ENCODE measurements around the gene PRELID2.
"Not testable (repeated sequence)": the region's sequence is repeated elsewhere in the genome, so short reads cannot be mapped to it uniquely, and the experiment has no call there.

PRELID2 gene

DNA sequence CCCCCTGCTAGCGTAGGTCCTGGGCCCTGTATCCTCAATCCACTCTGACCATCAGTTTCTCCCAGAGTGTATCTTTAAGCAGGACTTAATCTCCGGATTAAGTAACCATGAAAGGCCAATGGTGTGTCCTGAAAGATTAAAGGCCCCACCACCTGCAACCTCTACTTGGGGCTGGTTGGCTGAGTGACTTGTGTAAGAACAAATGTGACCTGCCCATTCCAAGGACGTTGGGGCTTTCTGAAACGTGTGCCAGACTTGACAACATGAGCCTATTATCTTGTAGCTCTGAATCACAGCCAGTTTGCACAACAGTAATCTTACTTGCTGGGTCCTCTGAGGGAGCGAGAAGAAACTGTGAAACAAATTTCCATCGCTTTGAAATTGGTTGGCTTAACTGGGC lies 3.1 kb upstream of the PRELID2 start:
- no peak for ATAC-seq

DNA sequence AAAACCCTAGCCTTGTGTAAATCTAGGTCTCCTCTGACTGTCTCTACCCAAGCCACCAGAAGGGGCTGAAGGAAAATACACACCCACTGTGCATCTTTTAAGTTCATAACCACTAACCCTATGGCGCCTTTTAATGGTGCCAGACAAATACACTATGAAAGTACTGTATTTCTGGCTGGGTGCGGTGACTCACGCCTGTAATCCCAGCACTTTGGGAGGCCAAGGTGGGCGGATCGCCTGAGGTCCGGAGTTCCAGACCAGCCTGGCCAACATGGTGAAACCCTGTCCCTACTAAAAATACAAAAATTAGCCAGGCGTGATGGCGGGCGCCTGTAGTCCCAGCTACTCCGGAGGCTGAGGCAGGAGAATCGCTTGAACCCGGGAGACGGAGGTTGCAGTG lies 1.1 kb upstream of the PRELID2 start:
- not testable (repeated sequence) for ATAC-seq

DNA sequence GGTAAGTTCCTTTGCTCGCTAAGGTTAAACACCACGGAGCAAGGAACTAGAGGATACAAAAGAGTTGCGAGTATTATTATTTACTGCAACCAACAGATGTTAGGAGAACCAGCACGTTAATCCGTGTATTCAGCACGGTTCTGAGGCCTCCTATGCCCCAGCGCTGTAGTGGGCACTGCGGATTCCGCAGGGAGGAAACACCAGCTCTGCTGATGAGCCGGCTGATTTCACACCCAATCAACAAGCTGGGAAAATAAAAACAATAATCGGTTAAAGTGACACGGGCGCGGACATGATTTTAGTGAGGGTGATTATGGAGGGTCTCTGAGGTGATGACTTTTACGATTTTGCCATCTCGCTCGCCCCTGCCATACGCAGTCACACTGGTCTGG lies 702 bp upstream of the PRELID2 start:
- ATAC-seq = no peak

DNA sequence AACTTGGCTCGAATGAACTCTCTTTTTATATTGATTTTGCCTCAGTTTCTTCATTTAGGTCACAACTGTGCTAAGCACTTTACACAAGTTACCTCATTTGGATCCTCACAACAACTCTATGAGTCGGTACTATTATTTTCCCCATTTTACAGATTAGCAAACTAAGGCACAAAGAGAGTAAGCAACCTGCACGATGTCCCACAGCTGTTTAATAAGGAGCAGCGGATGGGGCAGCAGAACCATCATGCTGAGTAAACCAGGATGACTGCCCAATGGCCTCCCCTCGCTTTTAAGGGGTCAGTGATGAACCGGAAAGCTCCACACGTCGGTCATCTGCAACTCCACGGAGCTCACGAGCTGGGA lies 607 bp downstream of the PRELID2 start:
- no peak for ATAC-seq

DNA sequence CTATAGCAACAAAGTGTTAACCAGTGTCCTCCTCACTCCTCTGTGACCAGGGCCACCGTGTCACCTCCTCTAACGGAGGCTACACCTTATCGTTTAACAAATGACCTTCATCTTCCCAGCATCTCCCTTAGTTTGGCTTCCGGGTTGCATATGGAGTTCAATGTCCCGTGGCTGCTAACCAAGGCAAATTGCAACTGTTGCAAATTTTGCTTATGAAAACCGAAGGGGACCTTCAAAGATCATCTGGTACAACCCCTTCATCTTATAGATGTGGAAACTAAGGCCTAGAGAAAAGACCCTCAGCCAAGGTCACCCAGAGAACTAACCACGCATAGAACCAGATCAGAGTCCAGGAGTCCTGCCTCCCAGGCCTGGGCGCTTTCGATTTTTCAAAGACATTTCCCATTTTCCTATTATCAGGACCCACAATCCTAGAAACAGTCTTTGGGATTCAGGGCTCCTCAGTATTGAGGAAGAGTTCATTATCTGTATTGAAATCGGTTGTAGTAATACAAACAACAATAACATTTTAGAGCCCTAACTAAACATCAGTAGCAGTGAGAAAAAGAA lies 1.4 kb downstream of the PRELID2 start:
- ATAC-seq = no peak

- no peak for ATAC-seq
Observed at GRCh38 chr5:145830594-145830993, 4.5 kb downstream of the PRELID2 start.

GRCh38 chr5:145829708-145830361 lies 5.3 kb downstream of the PRELID2 start:
- no peak for ATAC-seq

GRCh38 chr5:145826895-145827674 lies 8.1 kb downstream of the PRELID2 start:
- no peak for ATAC-seq

GRCh38 chr5:145825751-145826180 lies 9.4 kb downstream of the PRELID2 start:
- no peak for ATAC-seq

DNA sequence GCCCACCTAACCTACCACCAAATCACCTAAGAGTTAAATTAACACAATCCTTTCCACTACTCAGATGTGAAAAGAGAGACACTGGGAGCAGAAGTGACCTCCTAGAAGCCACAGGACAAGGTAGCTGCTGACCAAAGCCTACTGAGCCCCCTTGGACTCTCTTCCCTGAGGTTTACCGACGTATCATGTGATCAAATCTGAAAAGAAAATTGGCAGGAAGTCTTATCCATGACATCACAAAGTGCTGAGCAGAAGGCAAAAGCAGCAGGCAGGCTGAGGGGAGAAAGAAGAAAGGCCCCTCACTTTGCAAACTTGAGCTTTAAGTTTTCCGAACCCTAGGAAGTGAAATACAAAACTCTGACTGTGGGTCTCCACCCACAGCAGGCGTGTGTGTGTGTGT lies 11.1 kb downstream of the PRELID2 start:
- ATAC-seq = no peak

GRCh38 chr5:145818604-145819003 lies 16.5 kb downstream of the PRELID2 start:
- no peak for ATAC-seq

GRCh38 chr5:145812877-145813276 lies 22.3 kb downstream of the PRELID2 start:
- no peak for ATAC-seq

DNA sequence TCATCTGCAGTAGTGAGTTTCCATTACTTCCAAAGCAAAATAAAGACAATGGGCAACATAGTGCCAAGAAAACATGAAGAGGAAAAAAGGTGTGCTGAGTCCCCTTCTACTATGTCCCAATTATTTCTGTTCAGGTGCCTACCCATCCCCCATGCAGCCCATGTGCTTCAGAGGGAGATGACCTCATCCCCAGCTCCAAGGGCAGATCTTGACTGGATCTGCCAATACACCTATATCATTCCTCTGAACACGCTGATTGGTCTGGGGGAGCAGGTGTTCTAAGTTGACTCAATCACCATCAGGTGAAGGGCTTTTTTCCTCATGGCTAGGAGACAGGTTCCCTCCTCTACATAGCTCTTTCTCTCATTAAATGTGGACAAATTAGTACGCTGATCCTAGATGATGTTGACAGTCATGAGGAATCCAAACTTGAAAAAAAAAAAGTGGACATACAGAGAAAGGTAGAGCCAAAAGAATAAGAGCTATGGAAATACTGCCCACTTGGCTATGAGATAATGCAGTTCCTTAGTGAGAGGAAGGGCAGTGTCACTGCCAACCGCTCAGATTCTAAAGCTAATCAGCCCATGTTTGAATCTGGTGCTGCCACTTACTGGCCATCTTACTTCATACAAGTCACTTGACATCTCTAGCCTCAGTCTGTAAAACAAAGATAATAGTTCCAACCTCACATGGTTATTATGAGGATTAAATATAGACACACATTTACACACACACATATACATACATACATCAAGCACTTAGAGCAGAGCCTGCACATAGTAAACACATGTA lies 23.1 kb downstream of the PRELID2 start:
- no peak for ATAC-seq

DNA sequence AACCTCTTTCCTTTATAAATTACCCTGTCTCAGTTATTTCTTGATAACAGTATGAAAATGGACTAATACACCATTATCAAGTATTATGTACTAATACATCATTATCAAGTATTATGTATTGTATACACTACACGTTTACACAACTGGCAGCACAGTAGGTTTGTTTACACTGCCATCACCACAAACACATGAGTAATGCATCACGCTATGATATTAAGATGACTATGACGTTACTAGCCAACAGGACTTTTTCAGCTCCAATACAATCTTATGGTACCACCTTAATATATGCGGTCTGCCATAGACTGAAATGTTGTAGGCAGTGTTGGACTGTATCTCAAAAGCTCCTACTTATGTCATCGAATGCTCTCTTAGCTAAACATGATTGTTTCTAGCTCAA lies 28.2 kb downstream of the PRELID2 start:
- no peak for ATAC-seq

DNA sequence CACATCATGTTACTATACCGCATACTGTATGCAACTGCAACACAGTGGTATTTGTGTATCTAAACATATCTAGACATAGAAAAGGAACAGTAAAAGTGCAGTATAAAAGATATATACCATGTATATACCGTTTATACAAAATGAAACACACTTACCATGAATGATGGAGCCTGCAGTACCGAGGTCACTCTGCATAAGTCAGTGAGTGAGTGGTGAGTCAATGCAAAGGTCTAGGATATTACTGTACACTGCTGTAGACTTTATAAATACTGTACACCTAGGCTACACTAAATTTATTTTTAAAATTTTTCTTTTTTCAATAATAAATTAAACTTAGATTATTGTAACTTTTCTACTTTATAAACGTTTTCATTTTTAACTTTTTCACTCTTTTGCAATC lies 29.3 kb downstream of the PRELID2 start:
- no peak for ATAC-seq

GRCh38 chr5:145804701-145805100 lies 30.4 kb downstream of the PRELID2 start:
- ATAC-seq = no peak

DNA sequence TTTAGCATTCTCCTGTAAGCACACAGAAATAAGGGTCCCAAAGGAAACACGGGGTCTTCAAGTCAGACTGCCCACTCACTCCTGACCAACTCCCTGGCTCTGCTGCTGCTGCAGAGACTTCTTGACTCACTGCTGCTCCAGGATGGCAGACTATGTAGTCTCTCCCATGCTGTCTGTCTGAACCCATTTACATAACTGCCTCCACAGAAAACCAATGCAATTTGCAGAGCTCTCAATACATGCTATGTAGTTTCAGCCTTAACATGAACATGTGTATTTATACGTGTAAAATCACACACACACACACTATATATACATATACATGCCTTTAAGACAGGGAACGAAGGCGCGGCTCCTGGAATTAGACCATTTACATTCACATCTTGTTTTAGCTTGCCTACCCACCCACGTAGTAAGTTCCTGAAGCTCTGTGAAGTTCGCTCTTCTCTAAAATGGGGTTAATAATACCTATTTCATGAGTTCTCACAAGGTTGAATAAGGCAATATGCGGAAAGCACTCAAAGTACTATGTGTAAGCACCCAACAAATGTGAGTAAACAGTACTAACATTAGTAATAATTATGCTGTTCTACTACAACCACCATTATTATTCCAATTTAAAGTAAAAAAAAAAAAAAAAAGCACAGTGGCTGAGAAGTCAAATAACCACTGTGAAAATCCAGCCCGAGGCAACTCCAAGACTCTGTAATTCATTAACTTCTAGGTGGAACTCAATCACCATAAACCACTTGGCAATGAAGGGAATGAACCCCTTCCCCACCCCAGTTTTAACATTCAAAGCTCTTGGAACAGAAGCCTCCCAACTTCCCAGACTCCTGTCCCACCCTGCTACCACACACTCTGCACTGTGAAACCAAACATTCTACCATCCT lies 31.8 kb downstream of the PRELID2 start:
- no peak for ATAC-seq

DNA sequence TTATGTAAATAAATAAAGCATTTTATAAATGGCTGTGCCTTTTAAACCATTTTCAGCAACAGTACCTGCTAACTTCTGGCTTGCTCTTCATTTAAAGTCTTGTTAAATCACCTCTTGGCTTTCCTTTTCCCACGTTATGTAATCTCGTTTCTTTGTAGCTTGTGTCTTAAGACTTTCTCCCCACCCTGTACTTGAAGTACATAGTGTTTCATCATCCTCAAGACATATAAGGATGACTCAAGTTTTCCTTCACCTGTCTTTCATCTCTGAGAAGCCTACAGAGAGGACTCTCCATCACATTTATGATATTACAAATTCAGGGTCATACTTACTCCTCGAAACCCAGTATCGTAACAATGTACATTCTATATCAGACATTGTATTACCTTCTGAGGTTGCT lies 33.9 kb downstream of the PRELID2 start:
- ATAC-seq = no peak

DNA sequence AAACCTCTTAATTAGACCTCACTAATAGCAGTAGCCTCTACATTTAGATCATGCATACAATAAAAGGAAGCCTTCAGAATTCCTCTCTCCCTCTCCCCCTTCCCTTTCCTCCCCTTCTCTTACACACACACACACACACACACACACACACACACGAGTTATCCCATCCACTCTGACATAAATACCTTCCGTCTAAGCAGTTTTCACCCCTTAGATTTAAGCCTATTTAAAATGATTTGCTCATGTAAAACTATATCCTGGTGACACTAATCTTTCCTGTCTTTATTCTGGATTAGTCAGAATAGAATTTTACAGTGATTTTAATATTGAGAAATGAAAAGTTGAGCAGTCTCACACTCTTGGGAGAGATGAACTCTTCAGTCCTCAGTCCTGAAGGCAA lies 35.0 kb downstream of the PRELID2 start:
- no peak for ATAC-seq

GRCh38 chr5:145798503-145798902 lies 36.6 kb downstream of the PRELID2 start:
- not testable (repeated sequence) for ATAC-seq

DNA sequence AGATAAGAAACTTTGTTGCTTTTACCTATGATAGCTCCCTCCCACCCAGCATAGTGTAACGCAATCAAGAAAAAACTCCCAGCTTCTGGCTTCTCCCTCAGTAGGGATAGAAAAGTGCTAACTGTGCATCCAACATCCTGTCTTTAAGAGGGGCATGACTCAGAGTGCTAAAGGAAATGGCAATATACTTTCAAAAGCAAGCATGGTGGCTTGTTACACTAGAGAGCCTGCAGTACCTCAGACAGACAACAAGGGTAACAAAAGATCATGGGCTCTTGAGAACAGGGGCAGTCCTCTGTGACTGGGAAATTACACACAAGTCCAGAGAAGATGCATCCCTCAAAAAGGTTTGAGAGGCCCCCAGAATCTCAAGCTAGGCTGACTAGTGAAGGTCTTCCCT lies 37.8 kb downstream of the PRELID2 start:
- no peak for ATAC-seq

- no peak for ATAC-seq
Observed at GRCh38 chr5:145796318-145796717, 38.8 kb downstream of the PRELID2 start.

Measured in activated CD4-positive, CD25-positive, alpha-beta regulatory T cell treated with anti-CD3 and anti-CD28 coated beads, Interleukin-2, amount 50 U/mL, for 24 hours (primary cell).